Loucy (cell line): ENCODE results near the gene PARN.

Experiments used
- EZH2phosphoT487 ChIP-seq: fragments of 200-600 bp; IDR thresholded peaks from 2 replicates; pipeline ENCODE4 v1.6.1; 2018; ENCODE audit warnings: antibody characterized with exemption, mild to moderate bottlenecking, moderate library complexity, borderline replicate concordance
- TF ChIP-seq, protein P1 (sequence below): fragments of 200-600 bp; sonication (generic); conservative IDR thresholded peaks from 2 replicates; pipeline ENCODE4 v1.5.1; 2014; ENCODE audit warnings: mild to moderate bottlenecking, antibody characterized with exemption, low read length

DNA sequence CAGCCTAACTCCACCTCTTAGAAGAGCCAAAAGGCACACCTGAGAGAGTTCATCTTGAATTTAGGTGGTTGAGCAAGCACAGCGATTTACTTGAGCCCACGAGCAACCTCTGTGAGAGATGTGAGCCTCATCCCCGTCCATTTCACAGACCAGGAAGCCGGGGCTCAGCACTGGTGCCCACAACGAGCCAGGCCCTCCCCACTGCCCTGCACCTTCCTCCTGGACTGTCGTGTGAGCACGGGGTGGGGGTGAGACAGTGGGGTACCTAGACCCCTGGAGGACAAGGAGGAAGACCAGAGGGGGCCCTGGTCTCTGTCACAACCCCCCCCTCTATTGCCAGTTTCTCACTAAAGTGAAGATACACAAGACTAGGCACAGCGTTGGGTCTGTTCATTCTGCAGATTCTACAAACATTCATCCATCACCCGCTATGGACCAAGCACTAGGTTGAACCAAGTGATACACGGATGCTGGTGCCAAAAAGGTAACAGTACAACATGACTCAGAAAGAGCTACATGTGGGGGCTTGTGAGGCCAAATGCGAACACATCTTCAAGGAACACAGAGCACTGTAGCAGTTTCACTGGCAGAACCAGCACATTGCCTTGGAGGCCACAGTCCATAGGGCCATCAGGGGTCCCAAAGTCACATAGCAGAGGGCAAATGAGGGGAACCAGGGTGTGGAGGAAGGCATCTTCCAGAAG, 231.9 kb downstream of the PARN start:
- TF ChIP-seq, protein P1, sequence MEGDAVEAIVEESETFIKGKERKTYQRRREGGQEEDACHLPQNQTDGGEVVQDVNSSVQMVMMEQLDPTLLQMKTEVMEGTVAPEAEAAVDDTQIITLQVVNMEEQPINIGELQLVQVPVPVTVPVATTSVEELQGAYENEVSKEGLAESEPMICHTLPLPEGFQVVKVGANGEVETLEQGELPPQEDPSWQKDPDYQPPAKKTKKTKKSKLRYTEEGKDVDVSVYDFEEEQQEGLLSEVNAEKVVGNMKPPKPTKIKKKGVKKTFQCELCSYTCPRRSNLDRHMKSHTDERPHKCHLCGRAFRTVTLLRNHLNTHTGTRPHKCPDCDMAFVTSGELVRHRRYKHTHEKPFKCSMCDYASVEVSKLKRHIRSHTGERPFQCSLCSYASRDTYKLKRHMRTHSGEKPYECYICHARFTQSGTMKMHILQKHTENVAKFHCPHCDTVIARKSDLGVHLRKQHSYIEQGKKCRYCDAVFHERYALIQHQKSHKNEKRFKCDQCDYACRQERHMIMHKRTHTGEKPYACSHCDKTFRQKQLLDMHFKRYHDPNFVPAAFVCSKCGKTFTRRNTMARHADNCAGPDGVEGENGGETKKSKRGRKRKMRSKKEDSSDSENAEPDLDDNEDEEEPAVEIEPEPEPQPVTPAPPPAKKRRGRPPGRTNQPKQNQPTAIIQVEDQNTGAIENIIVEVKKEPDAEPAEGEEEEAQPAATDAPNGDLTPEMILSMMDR: no peak
- no peak for TF ChIP-seq EZH2phosphoT487
